ENCODE results near the gene CHIC2. TPM values are rescaled to one million over a fixed set of nuclear protein-coding genes. Genes with fewer than 3 reads are reported as not detected.
A peak's percentile ranks its signal among the peaks of the same experiment; 100 is the strongest.

The CHIC2 gene
- total RNA-seq, 1 experiment from 2014 or later = 11.0 TPM

GRCh38 chr4:54064317-54065111, at the start of gene CHIC2 (continued):
- TF ChIP-seq ARID4B (CRISPR knock-in tag; IDR thresholded peaks at IDR 0.05; ENCODE audit: borderline replicate concordance) (peak; percentile 42; the same call in 1 of the 2 replicates), FOXJ3 (CRISPR knock-in tag; IDR thresholded peaks at IDR 0.05; ENCODE audit: borderline replicate concordance) (no peak), JUN (CRISPR knock-in tag; IDR thresholded peaks at IDR 0.05) (no peak), IRF2 (CRISPR knock-in tag; IDR thresholded peaks at IDR 0.05; ENCODE audit: borderline replicate concordance, low read depth) (no peak), PREB (CRISPR knock-in tag; IDR thresholded peaks at IDR 0.05; ENCODE audit: borderline replicate concordance) (no peak), CREM (CRISPR knock-in tag; IDR thresholded peaks at IDR 0.05) (no peak), ZNF121 (CRISPR knock-in tag; IDR thresholded peaks at IDR 0.05) (no peak), HMGA2 (CRISPR knock-in tag; IDR thresholded peaks at IDR 0.05) (no peak), FOXP1 (CRISPR knock-in tag; IDR thresholded peaks at IDR 0.05; ENCODE audit: borderline replicate concordance) (peak; percentile 82; the same call in 1 of the 2 replicates), FOXK1 (CRISPR knock-in tag; IDR thresholded peaks at IDR 0.05) (peak; percentile 99), CBFB (CRISPR knock-in tag; IDR thresholded peaks at IDR 0.05; ENCODE audit: low read depth) (no peak), ZNF138 (CRISPR knock-in tag; conservative IDR thresholded peaks at IDR 0.05) (no peak), NFATC4 (CRISPR knock-in tag; IDR thresholded peaks at IDR 0.05) (no peak), TEAD1 (CRISPR knock-in tag; IDR thresholded peaks at IDR 0.05) (peak; percentile 40; the same call in 1 of the 2 replicates), SMAD3 (CRISPR knock-in tag; IDR thresholded peaks at IDR 0.05; ENCODE audit: borderline replicate concordance) (no peak), STAT6 (CRISPR knock-in tag; conservative IDR thresholded peaks at IDR 0.05; ENCODE audit: low read depth) (no peak), KAT7 (CRISPR knock-in tag; IDR thresholded peaks at IDR 0.05; ENCODE audit: borderline replicate concordance) (no peak), CREB1 (CRISPR knock-in tag; IDR thresholded peaks at IDR 0.05) (no peak), AR (CRISPR knock-in tag; IDR thresholded peaks at IDR 0.05) (no peak), GABPB1 (CRISPR knock-in tag; IDR thresholded peaks at IDR 0.05) (no peak), PRDM15 (CRISPR knock-in tag; IDR thresholded peaks at IDR 0.05) (no peak)
- TF ChIP-seq, protein P1, sequence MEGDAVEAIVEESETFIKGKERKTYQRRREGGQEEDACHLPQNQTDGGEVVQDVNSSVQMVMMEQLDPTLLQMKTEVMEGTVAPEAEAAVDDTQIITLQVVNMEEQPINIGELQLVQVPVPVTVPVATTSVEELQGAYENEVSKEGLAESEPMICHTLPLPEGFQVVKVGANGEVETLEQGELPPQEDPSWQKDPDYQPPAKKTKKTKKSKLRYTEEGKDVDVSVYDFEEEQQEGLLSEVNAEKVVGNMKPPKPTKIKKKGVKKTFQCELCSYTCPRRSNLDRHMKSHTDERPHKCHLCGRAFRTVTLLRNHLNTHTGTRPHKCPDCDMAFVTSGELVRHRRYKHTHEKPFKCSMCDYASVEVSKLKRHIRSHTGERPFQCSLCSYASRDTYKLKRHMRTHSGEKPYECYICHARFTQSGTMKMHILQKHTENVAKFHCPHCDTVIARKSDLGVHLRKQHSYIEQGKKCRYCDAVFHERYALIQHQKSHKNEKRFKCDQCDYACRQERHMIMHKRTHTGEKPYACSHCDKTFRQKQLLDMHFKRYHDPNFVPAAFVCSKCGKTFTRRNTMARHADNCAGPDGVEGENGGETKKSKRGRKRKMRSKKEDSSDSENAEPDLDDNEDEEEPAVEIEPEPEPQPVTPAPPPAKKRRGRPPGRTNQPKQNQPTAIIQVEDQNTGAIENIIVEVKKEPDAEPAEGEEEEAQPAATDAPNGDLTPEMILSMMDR (IDR thresholded peaks at IDR 0.05) = no peak

Measured in WTC11 (cell line).